Thymus (tissue), 11 donors: ENCODE results near the gene ACACA. TPM values are rescaled to one million over a fixed set of nuclear protein-coding genes. Genes with fewer than 3 reads are reported as not detected.
"Not testable (repeated sequence)": the region's sequence is repeated elsewhere in the genome, so short reads cannot be mapped to it uniquely, and the experiment has no call there.

Experiments used
- DNase-seq, 9 donors: peaks; one replicate each; pipeline ENCODE4 v3.0.0-alpha.2; 2013; ENCODE audit warnings: low spot score in 9 of 9, low read depth in 6 of 9, missing footprints in 1 of 9
- H3K27ac ChIP-seq, 2 donors: one replicate each; pipeline ENCODE4 v1.5.1; 2013; ENCODE audit warnings: control low read depth in 1 of 2, low read depth in 1 of 2, low read length in 1 of 2, mild to moderate bottlenecking in 1 of 2, moderate library complexity in 1 of 2
- H3K27me3 ChIP-seq, 2 donors: one replicate each; pipeline ENCODE4 v1.5.1; 2013; ENCODE audit warnings: low read length in 1 of 2; ENCODE audit not compliant: control insufficient read depth in 2 of 2, insufficient read depth in 1 of 2
- H3K36me3 ChIP-seq, 2 donors: one replicate each; pipeline ENCODE4 v1.5.1; 2013; ENCODE audit warnings: low read length in 1 of 2, mild to moderate bottlenecking in 1 of 2, moderate library complexity in 1 of 2; ENCODE audit not compliant: control insufficient read depth in 2 of 2, insufficient read depth in 2 of 2
- H3K4me1 ChIP-seq, 2 donors: one replicate each; pipeline ENCODE4 v1.5.1; 2013; ENCODE audit warnings: low read length in 2 of 2; ENCODE audit not compliant: control insufficient read depth in 2 of 2, insufficient read depth in 2 of 2
- H3K4me3 ChIP-seq, 2 donors: one replicate each; pipeline ENCODE4 v1.5.1; 2013; ENCODE audit warnings: low read length in 2 of 2, control low read depth in 1 of 2, mild to moderate bottlenecking in 1 of 2
- H3K9me3 ChIP-seq, 2 donors: one replicate each; pipeline ENCODE4 v1.5.1; 2013; ENCODE audit warnings: low read length in 1 of 2, mild to moderate bottlenecking in 1 of 2; ENCODE audit not compliant: control insufficient read depth in 2 of 2, insufficient read depth in 1 of 2
- WGBS: extraction: QIAGEN DNeasy Blood & Tissue Kit; methylation state at CpG from one replicate; pipeline ENCODE4 v1.1.7; 2013; 5-methylcytosine and 5-hydroxymethylcytosine counted together
- polyA plus RNA-seq: library from polyadenylated mRNA; stranded (reverse); fragments of 200-250 nt; gene quantifications from one replicate; pipeline ENCODE4 v1.2.3, GENCODE V29; 2013
- total RNA-seq: library from RNA; stranded (reverse); fragments of 120-200 nt; gene quantifications from one replicate; pipeline ENCODE4 v1.2.4, GENCODE V29; 2013
- donor health status: healthy.

The ACACA gene
- total and polyA plus RNA-seq, 2 donors: 8.7 to 12.9 TPM

DNA sequence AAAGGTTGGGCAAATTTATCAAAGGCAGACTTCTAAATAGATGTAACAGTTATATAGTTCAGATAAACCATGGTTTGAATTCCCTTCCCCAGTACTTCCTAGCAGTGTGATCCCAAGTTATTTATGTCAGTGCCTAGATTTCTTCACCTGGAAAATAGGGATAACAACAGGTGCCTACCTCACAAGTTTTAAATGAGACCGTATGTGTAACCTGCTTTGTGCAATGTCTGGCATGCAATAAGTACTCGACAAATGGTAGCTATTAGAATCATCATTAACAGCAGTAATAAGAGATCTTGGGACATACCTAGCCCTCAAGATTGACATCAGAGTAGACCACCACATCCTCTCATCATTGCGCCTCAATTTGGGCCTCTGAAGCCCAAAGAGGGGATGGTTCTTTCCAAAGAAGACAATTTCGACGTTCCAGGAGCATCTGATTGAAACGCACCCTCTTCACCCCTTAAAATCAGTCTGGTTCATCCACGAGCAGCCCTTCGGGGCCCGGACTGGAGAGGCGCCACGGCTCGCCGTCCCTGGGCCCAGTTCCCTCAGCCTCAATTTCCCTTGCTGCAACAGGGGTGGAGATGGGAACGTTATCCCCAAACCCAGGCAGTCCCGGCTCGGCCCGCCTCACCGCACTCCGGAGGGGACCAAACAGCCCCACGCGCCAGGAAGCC lies 541 bp downstream of the ACACA start:
- under 1% methylated on average over 21 of the region's 21 CpGs for WGBS
- DNase-seq: peak in 2 of 9 donors; percentile 3 to 29
- Histone ChIP-seq H3K27ac (peak overlapping the region; percentile 66 to 73), H3K9me3 (no peaks in the 10 kb centered on the region), H3K27me3 (no peaks in the 10 kb centered on the region), H3K4me3 (peak overlapping the region; percentile 92), H3K36me3 (peaks cover under 1 to 2% of the 10 kb centered on the region in 2 donors), H3K4me1 (peaks cover 4 to 17% of the 10 kb centered on the region in 2 donors)

DNA sequence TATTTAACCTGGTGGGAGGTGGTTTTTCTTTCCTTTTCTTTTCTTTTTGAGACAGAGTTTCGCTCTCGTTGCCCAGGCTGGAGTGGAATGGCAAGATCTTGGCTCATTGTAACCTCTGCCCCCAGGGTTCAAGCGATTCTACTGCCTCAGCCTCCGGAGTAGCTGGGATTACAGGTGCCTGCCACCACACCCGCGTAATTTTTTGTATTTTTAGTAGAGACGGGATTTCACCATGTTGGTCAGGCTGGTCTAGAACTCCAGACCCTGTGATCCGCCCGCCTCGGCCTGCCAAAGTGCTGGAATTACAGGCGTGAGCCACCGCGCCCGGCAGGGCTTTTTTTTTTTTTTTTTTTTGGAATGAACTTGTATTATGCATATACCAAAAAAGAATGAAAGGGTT lies 1.1 kb downstream of the ACACA start:
- H3K27me3 ChIP-seq, H3K27ac ChIP-seq, H3K9me3 ChIP-seq, DNase-seq, H3K36me3 ChIP-seq: not testable (repeated sequence)
- WGBS: 95% methylated on average over 14 of the region's 14 CpGs
- Histone ChIP-seq H3K4me1 (peaks cover 4 to 17% of the 10 kb centered on the region in 2 donors), H3K4me3 (peak overlapping the region in 1 of 2 donors; percentile 92)

DNA sequence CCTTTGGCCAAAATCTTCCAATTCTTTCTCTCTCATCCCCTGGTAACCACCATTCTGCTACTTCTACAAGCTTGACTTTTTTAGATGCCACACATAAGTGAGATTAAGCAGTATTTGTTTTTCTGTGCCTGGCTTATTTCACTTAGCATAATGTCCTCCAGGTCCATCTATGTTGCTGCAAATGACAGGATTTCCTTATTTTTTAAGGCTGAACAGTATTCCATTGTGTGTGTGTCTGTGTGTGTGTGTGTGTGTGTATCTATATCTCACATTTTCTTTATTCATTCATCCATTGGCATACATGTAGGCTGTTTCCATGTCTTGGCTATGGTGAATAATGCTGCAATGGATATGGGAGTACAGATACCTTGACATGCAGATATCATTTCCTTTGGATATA lies 6.1 kb downstream of the ACACA start:
- Histone ChIP-seq H3K27me3 (no peaks in the 10 kb centered on the region), H3K36me3 (no peaks in the 10 kb centered on the region), H3K4me3 (no peak overlapping the region), H3K4me1 (peaks cover 0 to 1% of the 10 kb centered on the region in 2 donors), H3K9me3 (no peaks in the 10 kb centered on the region), H3K27ac (no peak overlapping the region)
- DNase-seq: no peak

DNA sequence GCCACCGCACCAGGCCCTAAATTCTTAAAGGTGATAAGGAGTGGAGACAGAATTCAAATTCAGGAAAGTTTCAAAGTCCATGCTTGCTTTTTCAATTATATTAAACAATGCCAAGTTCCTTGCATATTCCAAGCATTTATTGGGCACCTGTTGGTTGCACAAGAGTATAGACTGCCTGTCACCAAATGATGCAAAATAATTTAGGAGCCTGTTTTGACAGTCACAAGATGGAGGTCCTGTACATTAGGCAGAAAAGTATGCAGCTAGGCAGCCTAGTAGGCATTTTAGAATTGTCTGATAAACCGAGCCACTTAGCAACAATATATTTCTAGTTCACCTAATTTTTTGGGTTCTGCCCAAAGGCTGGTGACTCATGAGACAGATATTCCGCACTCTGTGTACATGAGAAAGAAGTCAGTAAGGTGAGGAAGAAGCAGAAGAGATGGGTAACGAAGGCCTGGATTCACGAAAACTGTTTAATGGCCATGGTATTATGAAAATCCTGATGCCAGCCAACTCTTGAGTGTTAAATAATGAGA lies 7.3 kb downstream of the ACACA start:
- WGBS: 96% methylated on average over 5 of the region's 5 CpGs
- no peak overlapping the region for H3K27ac ChIP-seq
- H3K36me3 ChIP-seq: no peaks in the 10 kb centered on the region
- no peaks in the 10 kb centered on the region for H3K27me3 ChIP-seq
- H3K4me1 ChIP-seq: no peaks in the 10 kb centered on the region
- no peak overlapping the region for H3K4me3 ChIP-seq
- no peaks in the 10 kb centered on the region for H3K9me3 ChIP-seq
- DNase-seq: no peak

DNA sequence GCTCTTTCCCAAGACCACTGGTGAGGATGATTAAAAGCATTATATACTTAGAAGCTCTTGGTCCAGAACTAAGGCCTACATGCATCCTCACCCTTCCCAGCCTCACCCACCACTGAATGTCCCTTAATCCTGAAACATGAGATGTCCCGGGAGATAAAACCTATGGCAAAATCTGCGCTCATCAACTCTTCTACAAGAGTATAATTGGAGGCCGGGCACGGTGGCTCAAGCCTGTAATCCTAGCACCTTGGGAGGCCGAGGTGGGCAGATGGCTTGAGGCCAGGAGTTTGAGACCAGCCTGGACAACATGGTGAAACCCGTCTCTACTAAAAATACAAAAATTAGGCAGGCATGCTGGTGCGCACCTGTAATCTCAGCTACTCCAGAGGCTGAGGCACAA lies 13.3 kb downstream of the ACACA start:
- WGBS: 97% methylated on average over 7 of the region's 7 CpGs
- H3K27ac ChIP-seq: no peak overlapping the region
- no peaks in the 10 kb centered on the region for H3K4me1 ChIP-seq
- no peaks in the 10 kb centered on the region for H3K36me3 ChIP-seq
- no peak for DNase-seq
- H3K4me3 ChIP-seq: no peak overlapping the region
- no peaks in the 10 kb centered on the region for H3K9me3 ChIP-seq
- H3K27me3 ChIP-seq: no peaks in the 10 kb centered on the region

DNA sequence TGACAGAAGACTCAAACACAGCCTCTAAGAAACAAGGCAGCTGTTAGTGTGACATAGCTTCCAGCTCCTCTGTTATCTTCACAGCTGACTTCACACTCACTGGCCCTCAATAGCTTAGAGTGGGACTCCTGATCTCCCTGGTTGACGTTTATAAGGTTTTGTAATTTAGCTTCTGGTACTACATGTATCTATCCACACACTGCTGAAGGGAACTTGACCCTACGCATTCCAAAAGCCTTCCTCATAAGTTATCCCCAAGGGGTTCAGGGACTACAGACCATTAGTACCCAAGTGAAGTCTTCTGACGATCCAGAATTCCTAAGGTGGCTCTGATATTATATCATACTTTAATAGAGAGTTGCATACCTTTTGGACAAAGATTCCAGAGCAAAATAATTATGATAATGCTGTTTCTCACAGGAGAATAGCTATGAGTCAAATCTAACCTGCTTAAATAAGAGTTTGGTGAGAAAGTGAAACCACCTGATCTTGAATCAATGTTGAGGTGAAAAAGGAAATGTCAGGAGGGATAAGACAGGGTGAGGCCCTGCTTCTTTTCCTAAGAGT lies 14.5 kb downstream of the ACACA start:
- Histone ChIP-seq H3K27ac (no peak overlapping the region), H3K4me1 (no peaks in the 10 kb centered on the region), H3K4me3 (no peak overlapping the region), H3K36me3 (no peaks in the 10 kb centered on the region), H3K27me3 (no peaks in the 10 kb centered on the region), H3K9me3 (no peaks in the 10 kb centered on the region)
- DNase-seq: no peak
- 91% methylated on average over 3 of the region's 3 CpGs for WGBS

DNA sequence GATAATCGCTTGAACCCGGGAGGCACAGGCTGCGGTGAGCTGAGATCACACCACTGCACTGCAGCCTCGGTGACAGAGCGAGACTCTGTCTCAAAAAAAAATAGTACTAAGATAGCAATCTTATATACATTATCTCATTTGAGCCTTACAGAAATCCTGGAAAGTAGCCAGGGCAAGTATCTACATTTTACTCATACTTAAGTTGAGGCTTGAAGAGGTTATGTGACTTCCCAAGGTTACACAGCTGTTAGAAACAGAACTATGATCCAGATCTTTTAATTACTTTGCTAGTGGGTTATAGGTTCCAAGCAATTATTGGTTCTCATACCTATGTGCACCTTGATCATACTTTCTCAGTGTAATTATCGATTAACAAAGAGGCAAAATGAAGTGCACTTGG lies 15.5 kb downstream of the ACACA start:
- WGBS: 96% methylated on average over 6 of the region's 6 CpGs
- H3K9me3 ChIP-seq: no peaks in the 10 kb centered on the region
- H3K4me1 ChIP-seq: no peaks in the 10 kb centered on the region
- no peak overlapping the region for H3K27ac ChIP-seq
- DNase-seq: no peak
- H3K36me3 ChIP-seq: no peaks in the 10 kb centered on the region
- no peak overlapping the region for H3K4me3 ChIP-seq
- no peaks in the 10 kb centered on the region for H3K27me3 ChIP-seq

DNA sequence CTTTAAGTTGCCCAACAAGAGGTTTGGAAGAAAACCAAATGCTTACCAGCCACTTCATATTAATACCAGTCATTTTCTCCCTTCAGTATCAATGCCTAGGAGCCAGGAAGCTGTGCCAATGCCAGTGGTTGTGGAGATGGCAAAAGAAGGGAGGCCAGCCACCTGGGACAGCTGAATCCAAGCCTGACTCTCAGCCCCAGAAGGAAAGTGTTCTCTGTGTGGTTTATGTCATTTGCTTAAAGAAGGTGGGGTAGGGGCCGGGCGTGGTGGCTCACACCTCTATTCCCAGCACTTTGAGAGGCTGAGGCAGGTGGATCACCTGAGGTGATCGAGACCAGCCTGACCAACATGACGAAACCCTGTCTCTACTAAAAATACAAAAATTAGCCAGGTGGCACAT lies 17.5 kb downstream of the ACACA start:
- no peaks in the 10 kb centered on the region for H3K36me3 ChIP-seq
- no peaks in the 10 kb centered on the region for H3K4me1 ChIP-seq
- no peak overlapping the region for H3K4me3 ChIP-seq
- H3K9me3 ChIP-seq: no peaks in the 10 kb centered on the region
- H3K27me3 ChIP-seq: no peaks in the 10 kb centered on the region
- 98% methylated on average over 4 of the region's 4 CpGs for WGBS
- no peak overlapping the region for H3K27ac ChIP-seq
- DNase-seq: no peak

DNA sequence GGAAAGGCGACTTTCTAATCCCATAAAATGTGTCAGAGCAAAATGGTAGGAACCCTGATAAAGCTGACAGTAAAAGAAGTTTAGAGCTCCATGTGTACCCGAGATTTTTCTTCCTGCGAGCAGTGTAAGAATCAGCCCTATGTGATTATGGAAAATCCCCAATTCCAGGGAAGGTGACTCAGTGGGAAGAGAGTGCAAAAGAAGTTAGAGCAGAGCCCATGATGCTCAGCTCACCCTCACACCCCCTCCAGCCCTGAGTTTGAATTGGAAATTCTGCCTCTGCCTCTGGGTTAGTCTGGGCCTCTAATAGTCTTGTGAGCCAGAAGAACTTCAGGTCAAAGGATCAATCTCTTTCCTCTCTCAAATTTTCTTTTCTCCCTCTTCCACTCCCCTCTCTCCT lies 18.4 kb downstream of the ACACA start:
- Histone ChIP-seq H3K27ac (no peak overlapping the region), H3K4me1 (no peaks in the 10 kb centered on the region), H3K27me3 (no peaks in the 10 kb centered on the region), H3K9me3 (no peaks in the 10 kb centered on the region), H3K4me3 (no peak overlapping the region), H3K36me3 (no peaks in the 10 kb centered on the region)
- DNase-seq: no peak
- WGBS: 93% methylated on average over 3 of the region's 3 CpGs
